GM11168 (cell line): ENCODE measurements around the gene ITGAL.
"Not testable (repeated sequence)": the region's sequence is repeated elsewhere in the genome, so short reads cannot be mapped to it uniquely, and the experiment has no call there.

Source experiments
- in situ Hi-C: fragments of 300-500 bp; cut with MboI; formaldehyde crosslinking; loops from one replicate; pipeline ENCODE4 v1.12.0; 2022; ENCODE audit warnings: low sequenced_read_pairs; ENCODE audit not compliant: unreplicated experiment

ITGAL gene

GRCh38 chr16:30472328-30472942 lies at the start of gene ITGAL:
Gene ITGAL, plus strand, starts transcription at chr16:30472742. Its CDS starts 96 bp downstream, at chr16:30472838.
- in situ Hi-C loops = no loop called here

- in situ Hi-C loops = no loop called here
These were observed 44.5 kb upstream of the ITGAL start for GRCh38 chr16:30428055-30428454.

DNA sequence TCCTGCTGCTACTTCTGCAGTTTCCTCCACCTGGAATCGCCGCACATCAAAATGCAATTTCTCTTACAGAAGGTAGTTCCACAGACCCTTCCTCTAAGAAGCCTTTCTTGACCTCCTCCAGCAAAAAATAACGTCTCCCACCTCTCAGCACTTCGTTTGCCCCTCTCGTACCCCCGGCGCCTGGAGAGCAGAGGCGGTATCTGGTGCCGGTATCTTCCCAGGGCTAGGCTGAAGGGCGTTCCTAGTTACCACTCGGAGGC lies 43.2 kb upstream of the ITGAL start:
- in situ Hi-C loops = no loop called here

DNA sequence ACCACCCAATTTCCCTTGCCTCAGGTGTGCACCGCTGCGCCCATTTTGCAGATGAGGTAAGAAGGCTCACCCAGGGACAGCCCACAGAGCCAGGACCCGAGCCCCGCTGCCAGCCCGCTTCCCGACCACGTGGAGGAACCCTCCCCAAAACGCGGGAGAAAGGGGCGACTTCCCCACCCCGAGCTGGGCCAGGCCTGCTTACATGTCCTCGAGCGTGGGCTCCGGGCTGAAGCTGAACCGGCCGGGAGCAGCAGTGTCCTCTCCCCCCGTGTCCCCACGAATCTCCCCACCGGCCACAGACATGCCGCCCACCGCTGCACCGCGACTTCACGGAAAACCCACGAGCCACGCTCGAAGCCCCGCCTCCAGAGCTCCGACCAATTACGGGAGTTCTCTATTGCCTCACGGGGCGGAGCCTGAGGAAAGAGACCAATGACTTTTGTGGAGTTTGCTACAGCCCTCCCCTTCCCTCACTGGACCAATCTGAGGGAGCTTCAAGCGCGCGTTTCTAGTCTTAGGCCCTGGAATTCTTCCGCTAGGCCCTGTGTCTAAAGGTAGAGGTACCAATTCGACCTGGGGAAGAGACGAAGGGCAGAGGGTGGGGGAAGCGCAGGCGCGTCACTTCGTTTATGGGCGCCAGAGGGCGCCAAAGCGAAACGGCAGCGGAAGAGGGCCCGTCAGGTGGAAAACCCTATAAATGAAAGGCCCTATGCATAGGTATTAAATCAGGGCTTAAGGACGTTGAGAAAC lies 42.7 kb upstream of the ITGAL start, which contains the start of gene DCTPP1:
TSS of gene DCTPP1 (minus strand) at position 353 of the 750 bp plus-strand sequence. CDS start at position 303, 50 bp downstream.
- in situ Hi-C loops = loop anchor here (10.0 kb wide), 1 partner anchor 195 kb away; no protein-coding TSS in a partner anchor

- in situ Hi-C loops = loop anchor here (10.0 kb wide), 1 partner anchor 194 kb away; no protein-coding TSS in a partner anchor
These were observed 42.0 kb upstream of the ITGAL start for GRCh38 chr16:30430428-30430970.

DNA sequence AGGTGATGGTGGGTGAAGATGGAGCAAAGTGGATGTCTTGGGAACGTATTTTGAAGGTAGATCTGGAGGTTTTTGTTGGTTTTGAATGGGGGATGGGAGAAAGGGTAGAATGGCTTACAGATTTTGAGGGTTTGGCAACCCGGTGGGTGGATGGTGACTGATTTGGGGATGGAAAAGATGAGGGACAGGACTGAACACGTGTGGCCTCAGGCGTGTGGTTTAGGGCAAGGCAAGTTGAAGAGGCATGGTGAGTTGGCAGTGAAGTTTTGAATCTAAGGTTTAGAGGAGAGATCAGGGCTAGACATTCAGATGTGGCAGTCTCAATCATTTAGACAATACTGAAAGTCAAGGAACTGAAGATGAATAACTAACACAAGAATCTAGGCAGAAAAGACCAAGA lies 37.7 kb upstream of the ITGAL start:
- in situ Hi-C loops = loop anchor here (10.0 kb wide), 1 partner anchor 190 kb away; no protein-coding TSS in a partner anchor

GRCh38 chr16:30437511-30438046 lies 35.0 kb upstream of the ITGAL start:
- in situ Hi-C loops = loop anchor here (10.0 kb wide), 1 partner anchor 187 kb away; no protein-coding TSS in a partner anchor

DNA sequence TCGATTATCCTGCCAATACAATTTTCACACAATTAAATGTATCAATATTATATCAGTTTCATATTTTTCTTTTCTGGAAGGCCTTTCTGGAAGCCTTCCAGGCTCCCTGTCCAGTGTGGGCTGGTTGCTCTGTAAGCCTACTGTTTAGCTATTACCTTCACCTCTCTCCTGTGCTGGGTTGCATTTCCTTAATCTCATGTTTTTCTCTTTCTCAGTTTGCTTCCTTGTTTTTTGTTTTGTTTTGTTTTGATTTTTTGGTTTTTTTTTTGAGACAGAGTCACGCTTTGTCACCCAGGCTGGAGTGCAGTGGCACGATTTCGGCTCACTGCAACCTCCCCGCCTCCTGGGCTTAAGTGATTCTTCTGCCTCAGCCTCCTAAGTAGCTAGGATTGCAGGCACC lies 33.7 kb upstream of the ITGAL start:
- in situ Hi-C loops = loop anchor here (10.0 kb wide), 1 partner anchor 186 kb away; no protein-coding TSS in a partner anchor

DNA sequence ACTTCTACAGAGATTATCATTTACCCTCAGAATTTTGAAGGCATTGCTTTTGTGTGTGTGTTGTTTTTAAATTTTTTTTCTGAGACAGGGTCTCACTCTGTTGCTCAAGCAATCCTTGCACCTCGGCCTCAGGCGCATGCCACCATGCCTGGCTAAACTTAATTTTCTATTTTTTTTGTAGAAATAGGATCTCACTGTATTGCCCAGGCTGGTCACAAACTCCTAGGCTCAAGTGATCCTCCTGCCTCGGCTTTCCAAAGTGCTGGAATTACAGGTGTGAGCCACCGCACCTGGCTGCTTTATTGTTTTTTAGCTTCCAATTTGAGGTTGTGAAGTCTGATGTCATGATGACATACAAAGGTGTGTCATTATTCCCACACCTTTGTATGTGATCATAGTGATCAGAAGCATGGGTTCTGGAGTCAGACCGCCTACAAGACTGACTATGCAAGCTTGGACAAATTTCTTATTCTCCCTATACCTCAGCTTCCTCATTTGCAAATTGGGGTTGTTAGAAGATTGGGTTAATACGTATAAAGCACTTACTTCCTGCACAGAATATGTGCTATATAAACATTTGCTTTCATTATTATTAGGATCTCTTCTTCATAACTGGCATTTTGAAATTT lies 32.7 kb upstream of the ITGAL start:
- in situ Hi-C loops = loop anchor here (10.0 kb wide), 1 partner anchor 185 kb away; no protein-coding TSS in a partner anchor

- in situ Hi-C loops = no loop called here
These were observed 28.9 kb upstream of the ITGAL start for GRCh38 chr16:30443631-30444030.

DNA sequence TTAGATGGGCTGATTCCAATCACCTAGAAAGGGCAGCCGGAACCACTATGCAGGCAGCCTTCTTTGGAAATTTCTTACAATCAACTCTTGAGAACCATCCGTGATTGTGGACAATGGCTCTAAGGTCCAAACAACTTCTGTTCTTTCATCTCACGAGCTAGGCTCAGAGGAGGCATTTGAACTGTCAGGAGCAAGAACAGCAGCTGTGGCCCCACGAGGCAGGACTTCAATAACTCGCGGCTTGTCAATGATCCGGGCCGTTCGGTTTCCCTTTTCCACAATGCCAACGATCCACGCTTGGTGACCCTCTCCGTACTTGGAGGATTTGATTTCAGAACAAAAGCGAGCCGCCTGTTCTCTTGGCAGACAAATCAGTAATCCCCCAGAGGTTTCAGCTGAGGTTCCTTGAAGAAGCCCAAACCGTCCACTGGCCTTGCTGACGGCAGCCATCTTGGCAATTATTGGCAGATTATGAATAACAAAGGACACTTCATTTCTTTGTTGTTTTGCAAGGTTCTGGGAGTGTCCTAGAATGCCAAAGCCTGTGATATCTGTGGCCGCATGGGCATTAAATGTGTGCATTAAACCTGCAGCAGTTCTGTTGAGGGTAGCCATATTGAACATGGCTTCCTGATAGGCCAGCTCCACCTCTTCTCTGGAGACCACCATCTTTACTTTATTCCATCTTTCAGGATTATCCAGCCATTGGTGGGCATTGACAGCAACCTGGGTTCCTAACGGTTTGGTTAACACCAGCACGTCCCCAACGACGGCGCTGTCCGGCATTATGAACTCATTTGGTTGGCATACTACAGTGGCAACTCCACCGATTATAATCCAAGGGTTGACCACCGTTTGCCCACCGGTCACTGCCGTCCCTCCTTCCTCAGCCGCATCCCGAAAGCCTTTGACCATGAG lies 28.1 kb upstream of the ITGAL start:
- in situ Hi-C loops = no loop called here

DNA sequence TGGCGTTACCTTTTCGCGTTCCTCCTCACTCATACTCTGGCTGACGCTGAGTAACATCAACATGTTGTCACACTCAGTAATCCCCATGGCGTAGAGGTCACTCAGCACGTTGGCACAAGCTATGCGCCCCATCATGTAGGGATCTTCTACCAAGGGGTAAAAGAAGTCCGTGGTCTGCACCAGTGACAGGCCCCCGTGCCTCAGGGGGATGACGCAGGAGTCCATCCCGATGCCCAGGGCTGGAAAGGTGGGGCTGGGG lies 27.5 kb upstream of the ITGAL start:
- in situ Hi-C loops = no loop called here

DNA sequence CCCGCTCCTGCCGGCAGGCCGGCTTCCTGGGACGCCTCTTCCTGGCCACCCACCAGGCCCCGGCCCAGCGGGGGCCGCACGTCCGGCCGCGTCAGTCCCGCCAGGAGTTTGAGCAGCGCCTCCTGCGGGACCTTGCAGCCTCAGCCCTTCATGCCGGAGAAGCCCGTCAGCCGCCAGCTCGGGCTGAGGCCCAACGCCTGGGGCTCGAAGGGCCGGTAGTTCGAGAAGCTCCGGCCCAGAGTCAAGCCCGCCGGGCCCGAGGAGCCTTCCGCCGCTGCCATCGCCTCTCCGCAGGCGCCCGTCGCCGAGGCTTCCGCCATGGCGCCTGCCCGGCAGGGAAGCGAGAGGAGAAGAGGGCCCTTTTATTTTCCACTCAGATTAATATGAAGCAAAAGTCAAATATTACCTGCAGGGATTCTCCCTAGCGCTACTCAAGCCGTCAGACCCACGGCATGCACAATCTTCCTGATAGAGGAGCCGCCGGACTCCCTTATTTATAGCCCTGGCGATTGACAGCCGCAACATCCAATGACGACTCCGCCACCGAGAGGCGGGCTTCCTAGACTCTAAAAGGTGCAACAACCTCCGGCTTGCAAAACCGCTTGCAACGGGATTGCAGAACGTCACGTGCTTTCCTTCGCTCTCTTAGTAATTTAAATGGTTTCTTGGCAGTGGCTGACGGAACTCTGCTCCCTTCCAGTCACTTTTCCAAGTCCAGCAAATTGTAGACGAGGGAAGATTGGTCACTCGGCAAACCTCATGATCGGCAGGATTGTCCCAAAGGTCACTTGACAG lies 26.9 kb upstream of the ITGAL start, which contains the start of gene SEPHS2:
TSS of gene SEPHS2 (minus strand) at position 467 of the 795 bp plus-strand sequence. CDS start at position 320, 147 bp downstream.
- in situ Hi-C loops = no loop called here

GRCh38 chr16:30446203-30446595 lies 26.3 kb upstream of the ITGAL start:
- in situ Hi-C loops = no loop called here

DNA sequence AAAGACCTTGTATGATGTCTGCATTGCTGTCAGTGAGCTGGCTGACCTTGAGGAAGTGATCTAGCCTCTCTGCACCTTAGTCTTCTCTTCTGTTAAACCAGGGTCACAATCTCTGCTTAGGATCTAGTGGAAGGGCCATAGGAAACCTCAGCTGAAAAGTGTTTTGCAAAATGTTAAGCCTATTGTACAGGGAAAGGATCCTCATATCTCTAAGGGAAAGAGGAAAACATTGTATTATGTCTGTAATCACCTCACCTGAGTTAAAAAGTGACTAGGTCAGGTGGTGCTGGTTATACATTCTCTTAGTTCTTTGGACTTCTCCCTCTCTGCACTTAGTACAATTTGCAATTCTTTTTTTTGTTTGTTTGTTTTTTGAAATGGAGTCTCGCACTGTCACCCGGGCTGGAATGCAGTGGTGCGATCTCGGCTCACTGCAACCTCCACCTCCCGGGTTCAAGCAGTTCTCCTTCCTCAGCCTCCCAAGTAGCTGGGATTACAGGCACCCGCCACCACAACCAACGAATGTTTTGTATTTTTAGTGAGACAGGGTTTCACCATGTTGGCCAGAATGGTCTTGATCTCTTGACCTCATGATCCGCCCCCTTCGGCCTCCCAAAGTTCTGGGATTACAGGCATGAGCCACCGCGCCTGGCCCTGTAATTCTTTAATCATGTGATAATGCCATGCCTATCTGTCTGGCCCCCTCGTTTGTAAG lies 24.9 kb upstream of the ITGAL start:
- in situ Hi-C loops = no loop called here

DNA sequence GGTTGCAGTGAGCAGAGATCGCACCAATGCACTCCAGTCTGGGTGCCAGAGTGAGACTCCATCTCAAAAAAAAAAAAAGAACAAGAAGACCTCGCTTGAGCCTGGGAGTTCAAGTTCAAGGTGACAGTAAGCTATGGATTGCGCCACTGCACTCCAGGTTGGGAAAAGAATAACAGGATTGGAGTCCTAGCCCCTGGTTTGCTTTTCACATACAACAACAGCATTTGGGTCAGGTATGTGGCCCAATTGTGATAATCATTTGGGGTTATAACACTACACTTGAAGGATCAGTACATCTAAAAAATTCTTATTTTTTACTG lies 23.5 kb upstream of the ITGAL start:
- in situ Hi-C loops = no loop called here

- in situ Hi-C loops = not testable (repeated sequence)
These were observed 19.6 kb upstream of the ITGAL start for GRCh38 chr16:30452709-30453580.

- in situ Hi-C loops = no loop called here
These were observed 16.2 kb upstream of the ITGAL start for GRCh38 chr16:30456302-30456701.
